Adipocyte (in vitro differentiated cells): ENCODE results near the gene TIMM23.
"Not testable (repeated sequence)": the region's sequence is repeated elsewhere in the genome, so short reads cannot be mapped to it uniquely, and the experiment has no call there.

Experiments used
- DNase-seq: peaks from one replicate; pipeline ENCODE4 v3.0.0-alpha.2; 2015; ENCODE audit warnings: low read depth
- H3K27me3 ChIP-seq: replicated peaks from 2 replicates; pipeline ENCODE4 v1.7.0; 2013; ENCODE audit warnings: mild to moderate bottlenecking, low read length, moderate library complexity; ENCODE audit not compliant: control insufficient read depth, insufficient read depth
- H3K36me3 ChIP-seq: 2 replicates; pipeline ENCODE4 v1.7.0; 2013; ENCODE audit warnings: low read length, mild to moderate bottlenecking, moderate library complexity; ENCODE audit not compliant: control insufficient read depth, insufficient read depth, severe bottlenecking
- H3K4me1 ChIP-seq: 2 replicates; pipeline ENCODE4 v1.7.0; 2013; ENCODE audit warnings: mild to moderate bottlenecking, low read length, moderate library complexity; ENCODE audit not compliant: control insufficient read depth, insufficient read depth
- H3K4me3 ChIP-seq: 2 replicates; pipeline ENCODE4 v1.7.0; 2013; ENCODE audit warnings: mild to moderate bottlenecking, low read length, moderate library complexity
- H3K9ac ChIP-seq: 2 replicates; pipeline ENCODE4 v1.7.0; 2013; ENCODE audit warnings: mild to moderate bottlenecking, low read length, moderate library complexity
- H3K9me3 ChIP-seq: 2 replicates; pipeline ENCODE4 v1.7.0; 2013; ENCODE audit warnings: mild to moderate bottlenecking, low read length, moderate library complexity; ENCODE audit not compliant: control insufficient read depth

The TIMM23 gene, protein sequence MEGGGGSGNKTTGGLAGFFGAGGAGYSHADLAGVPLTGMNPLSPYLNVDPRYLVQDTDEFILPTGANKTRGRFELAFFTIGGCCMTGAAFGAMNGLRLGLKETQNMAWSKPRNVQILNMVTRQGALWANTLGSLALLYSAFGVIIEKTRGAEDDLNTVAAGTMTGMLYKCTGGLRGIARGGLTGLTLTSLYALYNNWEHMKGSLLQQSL

DNA sequence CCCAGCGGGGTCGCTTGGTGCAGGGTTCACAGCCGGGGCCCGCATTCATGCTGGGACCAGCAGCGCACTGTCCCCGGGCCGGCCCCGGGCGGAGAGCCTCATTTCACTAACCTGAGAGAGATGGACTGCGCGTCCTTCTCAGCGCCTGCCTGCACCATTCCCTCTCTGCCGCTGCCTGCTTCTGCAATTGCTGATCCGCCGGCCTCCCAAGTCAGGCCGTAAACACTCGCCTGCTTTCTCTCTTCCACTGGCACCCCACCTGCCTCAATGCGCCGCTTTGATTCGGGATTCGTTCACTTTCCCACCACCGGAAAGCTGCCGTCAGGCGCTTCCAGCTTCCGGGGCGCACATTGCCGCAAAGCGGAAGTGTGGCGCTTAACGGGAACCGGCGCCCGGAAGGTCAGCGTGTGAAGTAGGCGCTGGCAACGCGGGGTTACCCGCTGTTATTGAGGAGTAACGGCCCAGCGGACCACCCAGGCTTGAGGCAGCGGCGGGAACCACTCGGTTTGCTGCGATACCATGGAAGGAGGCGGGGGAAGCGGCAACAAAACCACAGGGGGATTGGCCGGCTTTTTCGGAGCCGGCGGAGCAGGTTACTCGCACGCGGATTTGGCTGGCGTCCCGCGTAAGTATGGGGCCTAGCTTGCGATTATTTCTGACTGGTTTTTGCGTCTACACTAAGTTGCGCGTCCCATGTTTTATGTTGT lies at the start of gene TIMM23:
TIMM23 (plus strand) TSS at position 384 of the 707 bp plus-strand sequence; CDS start at position 520, 136 bp downstream.
- H3K27me3 ChIP-seq, H3K36me3 ChIP-seq, H3K9me3 ChIP-seq: not testable (repeated sequence)
- Histone ChIP-seq H3K9ac (peak within 1 kb of the TSS; percentile 92), H3K4me3 (peak within 1 kb of the TSS; percentile 92), H3K4me1 (peaks cover 11% of the 10 kb centered on the region)
- peak; percentile 92 for DNase-seq

DNA sequence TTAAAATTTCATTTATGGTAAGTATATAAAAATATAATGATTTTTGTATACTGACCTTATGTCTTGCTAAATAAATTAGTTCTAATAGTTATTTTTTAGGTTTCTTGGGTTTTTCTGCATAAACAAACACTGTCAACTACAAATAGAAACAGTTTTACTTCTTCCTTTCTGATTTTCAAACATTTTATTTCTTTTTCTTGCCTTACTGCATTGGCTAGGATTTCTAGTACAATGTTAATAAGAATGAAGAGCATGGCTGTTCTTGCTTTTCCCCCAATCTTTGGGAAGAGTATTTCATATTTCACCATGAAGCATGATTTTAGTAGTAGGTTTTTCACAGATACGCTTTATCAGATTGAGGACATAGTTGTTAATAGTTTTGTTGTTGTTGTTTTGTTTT lies 45.5 kb upstream of the TIMM23 start:
- not testable (repeated sequence) for H3K9me3 ChIP-seq, H3K4me1 ChIP-seq, H3K27me3 ChIP-seq, H3K9ac ChIP-seq, H3K4me3 ChIP-seq, H3K36me3 ChIP-seq, DNase-seq

DNA sequence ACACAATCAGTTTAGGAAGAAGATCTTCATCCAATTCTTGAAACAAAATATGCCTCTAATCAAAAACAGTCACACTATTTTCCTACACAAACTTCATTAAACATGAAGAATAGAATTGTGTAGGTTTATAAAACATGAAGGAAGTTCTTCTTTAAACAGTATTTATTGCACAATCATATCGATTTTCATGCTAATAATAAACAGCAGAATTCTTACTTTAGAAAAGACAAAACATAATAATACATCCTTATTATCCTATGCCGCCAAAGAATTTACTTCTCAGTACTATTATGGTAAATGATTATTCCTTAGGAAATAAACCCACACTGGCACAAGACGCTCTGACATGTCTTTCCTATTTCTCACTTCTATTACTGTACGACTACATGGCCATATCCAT lies 41.0 kb upstream of the TIMM23 start:
- H3K36me3 ChIP-seq, H3K9ac ChIP-seq, H3K27me3 ChIP-seq, H3K4me1 ChIP-seq, H3K4me3 ChIP-seq, H3K9me3 ChIP-seq, DNase-seq: not testable (repeated sequence)

DNA sequence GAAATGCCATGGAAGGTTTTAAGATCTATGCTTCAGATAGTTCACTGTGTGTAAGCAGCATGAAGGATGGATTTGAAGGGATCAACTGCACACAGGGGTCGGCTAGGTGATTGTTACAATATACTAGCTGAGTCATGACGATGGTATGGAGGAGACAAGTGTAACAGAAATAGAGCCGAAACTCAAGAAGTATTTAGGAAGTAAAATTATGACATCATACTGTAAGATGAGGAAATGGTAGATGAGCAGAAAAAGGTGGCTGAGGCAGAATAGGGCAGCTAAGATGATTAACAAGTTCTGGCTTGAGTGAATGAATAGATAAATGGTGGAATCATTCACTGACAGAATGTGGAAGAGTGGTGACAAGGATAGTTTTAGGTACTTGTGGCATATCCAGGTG lies 37.5 kb upstream of the TIMM23 start:
- H3K36me3 ChIP-seq, H3K4me1 ChIP-seq, H3K27me3 ChIP-seq, H3K9me3 ChIP-seq, H3K9ac ChIP-seq, H3K4me3 ChIP-seq, DNase-seq: not testable (repeated sequence)

DNA sequence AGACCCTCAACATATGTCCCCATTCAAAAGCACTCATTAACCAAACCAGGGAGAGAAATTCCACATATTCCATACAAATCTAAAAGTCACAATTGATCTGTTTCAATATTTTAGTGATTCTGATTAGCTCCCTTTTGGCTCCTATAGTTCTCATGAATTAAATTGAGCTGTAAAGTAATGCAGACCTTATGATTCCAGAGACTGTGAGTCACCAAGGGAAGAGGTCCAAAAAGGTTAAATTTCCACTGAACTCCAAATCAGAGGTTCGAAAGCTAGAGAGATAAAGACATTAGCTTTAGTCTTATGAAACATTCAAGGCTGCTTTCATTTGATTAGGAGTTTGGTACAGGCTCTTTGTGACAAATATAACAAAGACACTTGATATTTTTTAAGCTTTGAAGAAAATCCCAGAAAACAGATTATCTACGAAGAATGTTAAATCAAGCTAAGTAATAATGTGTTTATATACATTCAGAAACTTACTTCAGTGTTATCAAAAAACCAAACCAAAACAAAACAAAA lies 33.1 kb upstream of the TIMM23 start:
- H3K4me3 ChIP-seq, H3K4me1 ChIP-seq, H3K9me3 ChIP-seq, H3K27me3 ChIP-seq, DNase-seq, H3K36me3 ChIP-seq, H3K9ac ChIP-seq: not testable (repeated sequence)

DNA sequence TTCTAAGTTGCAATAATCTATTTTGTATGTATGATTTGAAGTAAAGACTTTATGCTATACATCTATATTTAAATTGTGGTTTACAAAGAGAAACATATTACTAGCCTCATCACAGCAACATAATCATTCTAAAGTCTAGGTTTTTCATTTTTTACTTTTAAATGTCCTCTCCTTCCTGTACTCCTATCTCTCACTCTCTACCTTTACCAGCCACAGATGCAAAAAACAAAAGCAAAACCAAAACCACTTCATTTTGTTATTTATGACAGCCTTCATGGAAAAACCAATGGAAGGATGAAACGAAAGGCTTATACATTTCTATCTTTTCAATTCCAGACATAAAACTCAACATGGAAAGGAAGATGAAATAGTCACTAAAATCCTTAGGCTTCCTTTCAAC lies 31.1 kb upstream of the TIMM23 start:
- not testable (repeated sequence) for H3K36me3 ChIP-seq, H3K9me3 ChIP-seq, H3K4me1 ChIP-seq, H3K27me3 ChIP-seq, H3K4me3 ChIP-seq, H3K9ac ChIP-seq, DNase-seq

DNA sequence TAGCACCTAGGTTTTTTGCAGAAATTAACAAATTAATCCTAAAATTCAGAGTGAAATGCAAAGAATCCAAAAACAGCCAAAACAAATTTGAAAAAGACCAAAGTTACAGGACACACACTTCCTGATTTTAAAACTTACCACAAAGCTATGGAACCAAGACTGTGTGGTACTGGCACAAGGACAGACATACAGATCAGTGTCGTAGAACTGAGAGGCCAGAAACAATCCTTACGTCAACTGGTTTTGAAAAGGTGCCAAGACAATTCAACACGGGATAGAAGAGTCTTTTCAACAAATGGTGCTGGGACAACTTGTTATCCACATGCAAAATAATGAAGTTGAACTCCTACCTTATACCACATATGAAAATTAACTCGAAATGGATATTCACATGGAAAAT lies 26.8 kb upstream of the TIMM23 start:
- H3K4me3 ChIP-seq, result not testable (repeated sequence)

DNA sequence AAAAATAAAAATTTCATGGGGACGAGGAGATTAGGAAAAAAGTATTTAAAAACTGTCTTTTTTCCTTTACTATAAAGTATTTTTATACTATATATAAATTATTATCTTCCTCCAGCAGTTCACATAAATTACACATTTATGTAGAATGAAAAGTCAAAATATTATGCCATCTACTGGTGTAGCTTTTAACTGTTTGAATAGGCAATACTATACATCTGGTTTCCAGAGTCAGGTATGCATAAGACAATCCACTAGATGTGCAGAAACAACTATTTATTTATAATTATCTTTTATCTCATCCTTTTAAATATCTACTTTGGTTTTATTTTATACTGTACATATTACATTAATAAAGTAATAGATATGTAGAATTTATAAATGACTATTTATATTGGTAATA lies 24.9 kb upstream of the TIMM23 start:
- H3K4me1 ChIP-seq, H3K4me3 ChIP-seq, DNase-seq, H3K9ac ChIP-seq, H3K9me3 ChIP-seq, H3K36me3 ChIP-seq, H3K27me3 ChIP-seq: not testable (repeated sequence)

More for the DNA sequence above, 26.8 kb upstream of the TIMM23 start:
- not testable (repeated sequence) for H3K4me1 ChIP-seq, H3K36me3 ChIP-seq, H3K9me3 ChIP-seq, H3K27me3 ChIP-seq, DNase-seq, H3K9ac ChIP-seq

DNA sequence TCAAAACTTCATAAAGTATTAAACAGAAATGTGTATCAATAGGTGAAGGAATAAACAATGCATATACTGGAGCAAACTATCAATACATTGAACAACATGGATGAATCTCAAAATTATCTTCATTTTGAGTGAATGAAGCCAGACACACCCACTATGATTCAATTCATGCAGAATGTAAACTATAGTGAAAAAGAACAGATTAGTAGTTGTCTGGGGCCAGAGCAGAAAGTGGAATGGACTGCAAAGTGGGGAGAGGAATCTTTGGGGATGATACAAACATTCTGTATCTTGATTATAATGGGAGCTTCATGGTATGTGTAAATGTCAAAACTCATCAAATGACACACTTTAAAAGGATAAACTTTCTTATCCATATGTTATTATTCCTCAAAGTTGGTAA lies 23.5 kb upstream of the TIMM23 start:
- H3K9me3 ChIP-seq, H3K4me3 ChIP-seq, H3K9ac ChIP-seq, H3K36me3 ChIP-seq, H3K4me1 ChIP-seq, H3K27me3 ChIP-seq: not testable (repeated sequence)
- peak; percentile 47 for DNase-seq

DNA sequence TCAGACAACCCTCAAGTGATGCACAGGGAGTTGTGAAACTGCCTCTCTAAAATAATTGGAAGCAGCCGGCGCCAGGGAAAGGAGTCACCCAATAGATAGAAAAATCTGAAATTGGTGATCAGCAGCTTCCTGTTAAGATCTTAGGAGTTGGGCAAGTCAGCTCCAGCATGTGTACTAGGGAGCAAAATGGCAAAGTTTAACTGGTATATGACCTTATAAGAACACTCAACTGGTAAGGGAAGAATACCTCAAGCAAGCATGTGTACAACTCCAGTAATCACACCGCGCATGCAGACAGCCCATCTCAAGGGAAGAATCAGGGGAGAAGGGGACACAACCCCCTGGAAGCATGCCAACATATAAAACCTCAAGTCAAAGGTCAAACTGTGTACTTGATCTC lies 17.9 kb upstream of the TIMM23 start:
- DNase-seq, H3K4me1 ChIP-seq, H3K27me3 ChIP-seq, H3K4me3 ChIP-seq, H3K36me3 ChIP-seq, H3K9me3 ChIP-seq, H3K9ac ChIP-seq: not testable (repeated sequence)

DNA sequence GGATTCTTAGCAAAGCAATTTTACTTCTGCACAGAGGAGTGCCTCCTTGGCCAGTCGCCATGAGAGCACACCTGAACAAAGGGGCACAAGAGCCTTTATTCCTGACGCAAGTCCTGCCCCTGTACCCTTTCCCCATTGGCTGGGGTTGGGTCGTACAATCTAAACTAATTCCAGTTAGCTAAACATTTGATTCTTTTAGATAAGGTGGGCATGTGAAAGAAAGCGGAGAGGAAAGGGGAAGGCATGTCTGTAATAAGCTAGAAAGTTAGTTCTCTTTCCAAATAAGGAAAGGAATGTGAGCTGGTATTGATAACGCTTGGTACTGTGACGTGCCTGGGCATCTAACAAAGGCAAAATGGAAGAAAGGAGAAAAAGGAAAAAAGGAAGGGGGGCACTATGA lies 15.7 kb upstream of the TIMM23 start:
- not testable (repeated sequence) for H3K9ac ChIP-seq, H3K4me3 ChIP-seq, H3K36me3 ChIP-seq, H3K9me3 ChIP-seq, H3K4me1 ChIP-seq, DNase-seq, H3K27me3 ChIP-seq

DNA sequence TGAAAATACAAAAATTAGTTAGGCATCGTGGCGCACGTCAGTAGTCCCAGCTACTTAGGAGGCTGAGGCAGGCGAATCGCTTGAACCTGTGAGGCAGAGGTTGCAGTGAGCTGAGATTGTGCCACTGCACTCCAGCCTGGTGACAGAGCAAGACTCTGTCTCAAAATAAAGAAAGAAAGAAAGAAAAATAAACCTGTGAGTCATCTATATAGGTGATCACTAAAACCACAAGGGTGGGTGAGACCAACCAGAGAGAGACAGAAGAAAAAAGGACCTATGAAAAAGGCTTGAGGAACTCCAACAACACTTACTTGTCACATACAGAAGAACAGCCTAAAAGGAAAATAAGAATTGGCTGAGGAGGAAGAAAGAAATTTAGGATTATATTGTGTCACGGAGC lies 14.4 kb upstream of the TIMM23 start:
- not testable (repeated sequence) for H3K27me3 ChIP-seq, H3K4me1 ChIP-seq

More for the DNA sequence above, 14.4 kb upstream of the TIMM23 start:
- not testable (repeated sequence) for H3K9ac ChIP-seq, H3K36me3 ChIP-seq, DNase-seq, H3K9me3 ChIP-seq, H3K4me3 ChIP-seq
